BJ (cell line): Measurements from ENCODE around the gene SSH2. TPM values are rescaled to one million over a fixed set of nuclear protein-coding genes. Genes with fewer than 3 reads are reported as not detected.

ENCODE experiments used
- CTCF ChIA-PET: fragments of 350-600 bp; formaldehyde crosslinking; extraction: SDS; loops from one replicate; lab custom pipeline; 2021; ENCODE audit warnings: antibody characterized with exemption, inconsistent platforms; lab: Yijun Ruan, JAX
- POLR2A ChIA-PET: fragments of 300-600 bp; sonication (Branson Sonifier 250); formaldehyde crosslinking; extraction: SDS; loops from one replicate; lab custom pipeline; 2021; ENCODE audit warnings: antibody characterized with exemption; lab: Charles Lee
- DNase-seq: peaks from one replicate; pipeline ENCODE4 v3.0.0-alpha.2; 2011; ENCODE audit warnings: low read depth
- H3K27me3 ChIP-seq: 2 replicates; pipeline ENCODE4 v1.6.0; 2011; ENCODE audit warnings: low read length; ENCODE audit not compliant: control insufficient read depth, insufficient read depth
- H3K36me3 ChIP-seq: 2 replicates; pipeline ENCODE4 v1.5.1; 2011; ENCODE audit warnings: low read length; ENCODE audit not compliant: control insufficient read depth, insufficient read depth
- H3K4me3 ChIP-seq: 2 replicates; pipeline ENCODE4 v1.5.1; 2011; ENCODE audit warnings: low read depth, mild to moderate bottlenecking, control low read depth, low read length
- CTCF ChIP-seq: IDR thresholded peaks from 2 replicates; pipeline ENCODE4 v1.5.1; 2011; ENCODE audit warnings: low read depth, mild to moderate bottlenecking, control low read depth, inconsistent platforms, low read length, moderate library complexity; ENCODE audit not compliant: insufficient read depth
- polyA plus RNA-seq: library from polyadenylated mRNA; depleted of rRNA; stranded (reverse); fragments of >200 nt; gene quantifications from 2 replicates; pipeline ENCODE4 v1.2.3, GENCODE V29; 2011

SSH2 gene
- polyA plus RNA-seq, 1 experiment, result 5.7 TPM

- POLR2A ChIA-PET, result no interaction called here
- H3K4me3 ChIP-seq, result no peak overlapping the region
- no peak for DNase-seq
- no peaks in the 10 kb centered on the region for H3K36me3 ChIP-seq
- no peak for TF ChIP-seq CTCF
- H3K27me3 ChIP-seq, result no peaks in the 10 kb centered on the region
- CTCF ChIA-PET, result interaction anchor here (1.0 to 4.1 kb wide), 11 partner anchors 12 to 315 kb away, joined by 3 to 32 read pairs (median 12); partner anchors contain the start of genes ANKRD13B and SSH2
Measured at GRCh38 chr17:29616300-29617048, 313.6 kb downstream of the SSH2 start.

GRCh38 chr17:29615492-29616299, 314.3 kb downstream of the SSH2 start:
- no peaks in the 10 kb centered on the region for H3K36me3 ChIP-seq
- no peak for TF ChIP-seq CTCF
- ChIA-PET POLR2A (no interaction called here), CTCF (interaction anchor here (0.9 to 4.1 kb wide), 11 partner anchors 9 to 406 kb away, joined by 3 to 32 read pairs (median 4); partner anchors contain the start of genes ANKRD13B and SSH2)
- H3K4me3 ChIP-seq, result peak overlapping the region; percentile 31
- no peaks in the 10 kb centered on the region for H3K27me3 ChIP-seq
- no peak for DNase-seq

GRCh38 chr17:29615048-29615385, 315.0 kb downstream of the SSH2 start:
- no peaks in the 10 kb centered on the region for H3K27me3 ChIP-seq
- POLR2A ChIA-PET, result no interaction called here
- no peaks in the 10 kb centered on the region for H3K36me3 ChIP-seq
- TF ChIP-seq CTCF, result no peak
- CTCF ChIA-PET, result interaction anchor here (0.9 to 4.1 kb wide), 7 partner anchors 10 to 407 kb away, joined by 3 to 32 read pairs (median 4); partner anchors contain the start of gene ANKRD13B
- no peak for DNase-seq
- peak overlapping the region; percentile 31; the same call in 1 of the 2 replicates for H3K4me3 ChIP-seq

- no peak for TF ChIP-seq CTCF
- POLR2A ChIA-PET, result no interaction called here
- Histone ChIP-seq H3K27me3 (no peaks in the 10 kb centered on the region), H3K4me3 (no peak overlapping the region), H3K36me3 (no peaks in the 10 kb centered on the region)
- CTCF ChIA-PET, result interaction anchor here (1.0 to 4.1 kb wide), 9 partner anchors 11 to 490 kb away, joined by 3 to 32 read pairs (median 4); partner anchors contain the start of gene ANKRD13B
- no peak for DNase-seq
Measured at GRCh38 chr17:29614349-29615047, 315.5 kb downstream of the SSH2 start.
